Measurements from ENCODE around the gene HTATSF1.

Gene HTATSF1

DNA sequence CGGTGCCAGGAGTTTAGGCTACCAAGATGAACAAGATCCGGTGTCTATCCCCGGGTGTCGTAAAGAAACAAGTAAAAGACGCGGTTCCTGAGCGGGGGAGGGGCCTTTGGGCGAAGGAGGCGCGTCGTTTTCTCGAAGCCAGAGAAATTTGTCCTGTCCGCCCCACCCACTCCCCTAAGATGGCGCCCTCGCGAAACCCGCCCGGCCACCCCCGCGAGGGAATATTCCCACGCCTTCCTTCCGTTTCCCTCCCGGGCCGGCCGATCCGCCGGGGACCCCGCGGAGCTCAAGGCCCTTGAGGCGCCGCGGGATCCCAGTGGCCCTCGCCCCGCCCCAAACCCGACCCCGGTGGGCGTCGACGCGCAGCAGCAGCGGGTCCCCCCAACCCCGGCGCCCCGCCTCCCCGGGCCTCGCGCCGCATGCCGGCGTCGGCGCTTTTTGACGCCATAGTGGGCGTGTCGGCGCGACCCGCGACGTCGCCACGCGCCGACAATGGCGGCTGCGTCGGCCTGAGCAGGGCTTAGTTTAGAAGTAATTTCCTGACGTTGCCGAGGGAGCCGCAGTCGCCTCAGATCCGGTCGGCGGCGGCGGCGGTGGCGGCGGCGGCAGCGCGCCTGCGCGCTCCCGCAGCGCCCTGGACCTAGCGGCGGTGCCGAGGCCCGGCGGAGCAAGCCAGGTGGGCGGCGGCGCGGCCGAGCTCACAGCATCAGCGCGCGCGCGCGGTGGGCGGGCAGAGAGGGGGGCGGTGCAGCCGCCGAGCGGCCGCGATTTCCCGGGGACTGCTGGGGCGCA is 432 bp upstream of the HTATSF1 start:
- DNase-seq (ENCODE audit: low spot score), result peak; percentile 86

DNA sequence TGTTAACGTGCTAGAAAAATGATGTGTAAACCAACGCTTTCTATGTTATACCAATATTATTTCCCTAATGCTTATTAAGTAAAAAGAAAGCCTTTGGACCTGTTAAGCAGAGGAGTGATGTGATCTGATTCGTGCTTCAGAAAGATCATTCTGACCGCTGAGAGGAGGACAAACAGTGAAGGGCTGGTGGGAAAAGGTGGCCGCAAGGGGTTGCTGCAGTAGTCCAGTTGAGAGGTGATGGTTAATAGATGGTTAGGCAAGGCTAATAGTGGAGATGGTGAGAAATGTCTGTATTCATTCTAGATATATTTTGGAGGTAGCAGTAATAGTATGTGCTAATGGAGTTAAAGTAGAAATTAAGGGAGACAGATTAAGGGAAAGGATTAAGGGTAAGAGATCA is 21.7 kb downstream of the HTATSF1 start:
- DNase-seq (ENCODE audit: low spot score), result no peak

- no peak for DNase-seq (ENCODE audit: low spot score)
These were observed 26.4 kb downstream of the HTATSF1 start for GRCh38 chrX:136523770-136524169.

- no peak for DNase-seq (ENCODE audit: low spot score)
These were observed 28.6 kb downstream of the HTATSF1 start for GRCh38 chrX:136525738-136526606.

- no peak for DNase-seq (ENCODE audit: low spot score)
These were observed 31.4 kb downstream of the HTATSF1 start for GRCh38 chrX:136528645-136529315.

DNA sequence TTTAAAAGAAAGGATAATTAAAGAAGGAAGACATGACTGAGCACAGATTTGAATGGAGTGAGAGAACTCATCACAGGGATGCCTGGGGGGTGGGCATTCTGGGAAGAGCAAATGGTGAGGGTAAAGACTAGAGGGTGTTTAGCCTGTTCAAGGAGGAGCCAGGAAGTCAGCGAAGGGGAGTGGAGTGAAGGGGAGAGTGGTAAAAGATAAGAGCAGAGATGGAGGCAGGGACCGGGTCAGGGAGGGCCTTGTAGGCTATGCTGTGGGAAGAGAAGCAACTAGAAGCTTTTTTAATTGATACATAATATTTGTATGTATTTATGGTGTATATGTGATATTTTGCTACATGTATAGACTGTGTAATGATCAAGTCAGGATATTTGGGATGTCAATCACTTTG is 32.4 kb downstream of the HTATSF1 start:
- DNase-seq (ENCODE audit: low spot score), result no peak

GRCh38 chrX:136531951-136532350 is 34.6 kb downstream of the HTATSF1 start, which contains the start of gene VGLL1:
Gene VGLL1 (plus strand): TSS chrX:136532215. CDS start chrX:136536021, 3,806 bp downstream.
- DNase-seq (ENCODE audit: low spot score), result no peak

GRCh38 chrX:136534131-136534530 is 36.7 kb downstream of the HTATSF1 start:
- DNase-seq (ENCODE audit: low spot score), result no peak

DNA sequence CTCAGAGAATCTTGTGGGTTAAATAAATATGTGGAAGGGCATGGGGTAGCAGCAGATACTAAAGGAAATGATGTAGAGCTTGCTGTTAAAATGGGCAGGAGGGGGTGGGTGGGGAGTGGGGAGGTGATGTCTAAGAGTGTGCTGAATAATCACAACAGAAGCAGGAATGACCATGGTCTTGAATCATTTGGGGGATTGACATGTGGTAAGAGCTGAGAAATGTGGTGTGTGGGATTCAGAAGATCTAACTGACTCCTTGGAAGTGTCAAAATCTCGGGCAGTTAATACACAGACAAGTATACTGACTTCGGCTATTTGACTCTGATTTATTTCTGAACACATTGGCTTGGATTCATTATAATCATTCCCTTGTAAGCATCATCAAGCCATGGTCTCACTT is 41.4 kb downstream of the HTATSF1 start:
- DNase-seq (ENCODE audit: low spot score), result no peak

DNA sequence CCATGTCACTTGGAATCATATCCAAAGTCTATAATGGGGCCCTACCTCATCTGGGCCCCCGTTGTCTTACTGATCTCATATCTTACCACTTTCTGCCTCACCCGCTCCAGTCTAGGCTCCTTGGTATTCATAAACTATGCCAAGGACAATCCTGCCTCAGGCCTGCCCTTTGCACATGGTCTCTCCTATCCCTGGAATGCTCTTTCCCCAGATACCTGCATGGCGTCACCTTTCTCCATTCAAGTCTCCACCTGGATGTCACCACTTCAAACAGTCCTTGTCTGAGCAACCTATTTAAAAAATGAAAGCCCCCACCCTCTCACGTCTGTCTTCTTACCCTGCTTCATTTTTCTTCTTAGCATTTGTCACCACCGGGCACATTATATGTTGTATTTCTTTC is 42.8 kb downstream of the HTATSF1 start:
- no peak for DNase-seq (ENCODE audit: low spot score)

- no peak for DNase-seq (ENCODE audit: low spot score)
These were observed 43.9 kb downstream of the HTATSF1 start for GRCh38 chrX:136541294-136541693.

GRCh38 chrX:136542281-136542680 is 44.9 kb downstream of the HTATSF1 start:
- no peak for DNase-seq (ENCODE audit: low spot score)

DNA sequence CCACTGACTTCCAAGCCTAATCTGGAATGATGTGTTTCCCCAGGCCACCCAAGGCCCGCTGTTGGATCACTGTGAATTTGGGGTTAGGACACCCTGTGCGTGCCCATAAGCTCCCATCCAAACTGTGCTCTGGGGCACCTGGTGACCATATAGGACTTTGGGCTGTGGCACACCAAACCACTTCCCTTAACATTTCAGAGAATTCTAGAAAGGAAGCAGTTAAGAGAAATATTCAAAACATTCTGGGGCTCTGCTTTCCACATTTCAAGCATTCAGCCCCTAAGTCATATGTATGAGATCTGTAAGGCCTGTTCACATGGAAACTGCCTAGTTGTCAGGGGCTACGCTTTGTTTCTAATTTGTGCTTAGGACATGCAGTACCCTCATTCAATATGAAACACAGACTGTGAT is 49.0 kb downstream of the HTATSF1 start:
- peak; percentile 1 for DNase-seq (ENCODE audit: low spot score)

DNA sequence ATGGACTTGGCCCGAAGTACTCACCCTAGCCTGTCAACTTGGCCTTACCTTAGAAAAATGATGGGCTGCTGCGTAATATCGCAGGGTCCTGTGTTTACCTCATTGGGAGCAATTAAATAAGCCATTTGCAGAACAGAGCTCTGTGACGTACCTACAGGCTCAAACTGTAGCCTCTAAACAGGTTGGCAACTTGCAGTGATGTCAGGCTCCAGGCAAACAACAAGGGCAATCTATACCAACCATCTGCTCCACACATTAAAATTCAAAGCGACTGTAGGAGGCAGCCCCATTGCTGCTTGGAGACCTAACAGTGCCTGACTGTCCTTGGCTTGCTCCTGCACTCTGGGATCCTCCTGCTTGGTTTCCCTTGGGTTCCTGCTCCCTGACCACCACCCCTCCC is 51.8 kb downstream of the HTATSF1 start:
- DNase-seq (ENCODE audit: low spot score), result no peak

- DNase-seq (ENCODE audit: low spot score), result no peak
These were observed 54.0 kb downstream of the HTATSF1 start for GRCh38 chrX:136551410-136551809.

DNA sequence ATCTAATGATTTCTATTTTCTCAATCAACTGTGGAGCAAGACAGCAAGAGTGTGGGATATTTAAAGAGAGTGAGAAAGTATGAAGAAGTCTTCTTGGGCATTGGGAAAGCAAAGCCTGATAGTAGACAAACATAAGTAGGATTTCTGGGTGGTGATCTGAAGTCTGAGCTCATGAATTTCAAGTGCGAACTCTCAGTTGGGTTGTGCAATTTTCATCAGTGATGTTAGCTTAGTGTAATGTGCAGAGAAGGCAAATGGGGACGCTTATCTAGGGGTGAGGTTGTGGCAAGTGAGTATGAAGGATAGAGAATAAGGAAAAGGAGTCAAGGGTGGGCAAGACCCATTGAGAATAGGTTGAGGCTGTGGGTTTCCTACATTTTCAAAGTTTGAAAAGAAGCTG is 58.3 kb downstream of the HTATSF1 start:
- DNase-seq (ENCODE audit: low spot score), result no peak
